GM12878 (cell line): Measurements from ENCODE around the gene CIRBP. TPM values are rescaled to one million over a fixed set of nuclear protein-coding genes. Genes with fewer than 3 reads are reported as not detected.

Experiments
- ATAC-seq: fragments of 200-7000 bp; cut with Tn5 transposase; 3 replicates; pipeline ENCODE4 v1.9.1; 2020; ENCODE audit warnings: mild to moderate bottlenecking, moderate library complexity
- BruUV-seq: library from RNA; stranded (reverse); fragments of 400-500 nt; replicated peaks from 2 replicates; lab custom pipeline; 2021; lab: Mats Ljungman, UMichigan
- CTCF ChIA-PET: fragments of 300-600 bp; sonication (Branson Sonifier 250); formaldehyde crosslinking; extraction: SDS; loops from one replicate; lab custom pipeline; 2021; ENCODE audit warnings: inconsistent platforms; lab: Yijun Ruan, JAX
- POLR2A ChIA-PET: fragments of 350-600 bp; formaldehyde crosslinking; extraction: SDS; loops from one replicate; lab custom pipeline; 2021; ENCODE audit warnings: inconsistent platforms; lab: Charles Lee
- RAD21 ChIA-PET: fragments of 300-600 bp; sonication (Branson Sonifier 250); formaldehyde crosslinking; loops from one replicate; lab custom pipeline; 2023; ENCODE audit warnings: antibody characterized with exemption; ENCODE audit not compliant: unreplicated experiment; lab: Charles Lee
- SMC1A ChIA-PET: fragments of 300-600 bp; sonication (Branson Sonifier 250); formaldehyde crosslinking; loops from one replicate; lab custom pipeline; 2023; ENCODE audit not compliant: unreplicated experiment, uncharacterized antibody; lab: Charles Lee
- DNase-seq: peaks from one replicate; pipeline ENCODE4 v3.0.0-alpha.2; 2011; ENCODE audit warnings: low read depth, low spot score
- FAIRE-seq: peaks from 3 replicates; lab custom pipeline; 2011; peaks lifted over from hg19 to GRCh38; lab: Jason Lieb, UNC
- H2AFZ ChIP-seq: 2 replicates; pipeline ENCODE4 v1.6.0; 2011; ENCODE audit warnings: low read depth, low read length, control low read depth; ENCODE audit not compliant: control insufficient read depth
- H3K27ac ChIP-seq: 2 replicates; pipeline ENCODE4 v1.5.1; 2011; ENCODE audit warnings: control low read depth; ENCODE audit not compliant: control insufficient read depth, insufficient read depth
- H3K27me3 ChIP-seq, 2 experiments: replicated peaks in 1 of 2; 2 replicates each; pipeline versions ENCODE4 v1.6.0 to v1.6.1; 2011; ENCODE audit warnings: low read length in 1 of 2; ENCODE audit not compliant: control insufficient read depth in 2 of 2, insufficient read depth in 2 of 2
- H3K36me3 ChIP-seq, 2 experiments: 2 replicates each; pipeline ENCODE4 v1.5.1; 2011; ENCODE audit warnings: low read length in 1 of 2; ENCODE audit not compliant: control insufficient read depth in 2 of 2, insufficient read depth in 2 of 2
- H3K4me1 ChIP-seq: 2 replicates; pipeline ENCODE4 v1.6.1; 2011; ENCODE audit warnings: mild to moderate bottlenecking, low read length, moderate library complexity, mixed read lengths; ENCODE audit not compliant: control insufficient read depth, insufficient read depth
- H3K4me2 ChIP-seq: 2 replicates; pipeline ENCODE4 v1.6.0; 2011; ENCODE audit warnings: control low read depth; ENCODE audit not compliant: control insufficient read depth, insufficient read depth
- H3K4me3 ChIP-seq: fragments of 200-600 bp; sonication (generic); 2 replicates; pipeline ENCODE4 v1.5.1; 2016
- H3K79me2 ChIP-seq: 2 replicates; pipeline ENCODE4 v1.6.0; 2011; ENCODE audit warnings: low read length; ENCODE audit not compliant: control insufficient read depth, insufficient read depth
- H3K9ac ChIP-seq: 2 replicates; pipeline ENCODE4 v1.8.0; 2011; ENCODE audit warnings: low read length, control low read depth, mixed read lengths; ENCODE audit not compliant: control insufficient read depth, insufficient read depth
- H3K9me3 ChIP-seq: replicated peaks from 3 replicates; pipeline ENCODE4 v1.5.1; 2011; ENCODE audit warnings: mild to moderate bottlenecking, low read length; ENCODE audit not compliant: control insufficient read depth, insufficient read depth
- H4K20me1 ChIP-seq: 2 replicates; pipeline ENCODE4 v1.6.0; 2011; ENCODE audit not compliant: control insufficient read depth, insufficient read depth
- CEBPZ ChIP-seq: fragments of 150-350 bp; IDR thresholded peaks from 2 replicates; pipeline ENCODE4 v1.6.1; 2016; ENCODE audit warnings: low read depth, low read length
- DPF2 ChIP-seq: fragments of 450-650 bp; IDR thresholded peaks from 2 replicates; pipeline ENCODE4 v1.6.1; 2017; ENCODE audit warnings: mild to moderate bottlenecking
- HDGF ChIP-seq: fragments of 450-650 bp; IDR thresholded peaks from 2 replicates; pipeline ENCODE4 v1.6.1; 2016; ENCODE audit warnings: antibody characterized with exemption
- HSF1 ChIP-seq: fragments of 150-350 bp; IDR thresholded peaks from 2 replicates; pipeline ENCODE4 v1.6.1; 2014; ENCODE audit warnings: mild to moderate bottlenecking, low read depth, low read length
- IKZF1 ChIP-seq: fragments of 450-650 bp; conservative IDR thresholded peaks from 2 replicates; pipeline ENCODE4 v1.6.1; 2017; ENCODE audit warnings: antibody characterized with exemption, mild to moderate bottlenecking
- MYC ChIP-seq: IDR thresholded peaks from 2 replicates; pipeline ENCODE4 v1.6.1; 2011; ENCODE audit warnings: mild to moderate bottlenecking, low read length, moderate library complexity, inconsistent platforms; ENCODE audit not compliant: insufficient read depth, insufficient replicate concordance, insufficient read length, severe bottlenecking
- NBN ChIP-seq: fragments of 450-650 bp; IDR thresholded peaks from 2 replicates; pipeline ENCODE4 v1.6.1; 2016
- NR2C2 ChIP-seq: IDR thresholded peaks from 2 replicates; pipeline ENCODE4 v1.6.1; 2011; ENCODE audit warnings: borderline replicate concordance, low read depth; ENCODE audit not compliant: control insufficient read depth, insufficient read length
- SREBF2 ChIP-seq: IDR thresholded peaks from 2 replicates; pipeline ENCODE4 v1.6.1; 2012; ENCODE audit warnings: mild to moderate bottlenecking, low read length
- SRF ChIP-seq, 2 experiments: IDR thresholded peaks; 2 replicates each; pipeline ENCODE4 v1.6.1; 2011; ENCODE audit warnings: low read depth in 2 of 2, low read length in 2 of 2, mild to moderate bottlenecking in 1 of 2, moderate library complexity in 1 of 2
- USF2 ChIP-seq: IDR thresholded peaks from 2 replicates; pipeline ENCODE4 v1.6.1; 2011; ENCODE audit warnings: low read depth, low read length, improper control_type of control experiment, borderline replicate concordance
- WGBS: methylation state at CpG from one replicate; pipeline ENCODE4 v1.1.6; 2016; ENCODE audit warnings: low lambda C conversion rate; ENCODE audit not compliant: insufficient replicate concordance, insufficient coverage; ENCODE audit errors: missing lambda C conversion rate; 5-methylcytosine and 5-hydroxymethylcytosine counted together
- in situ Hi-C: fragments of 300-500 bp; cut with MboI; formaldehyde crosslinking; loops from 9 replicates; pipeline ENCODE4 v1.14.3; 2018; ENCODE audit warnings: mixed read lengths
- intact Hi-C: fragments of 100-400 bp; cut with micrococcal nuclease; formaldehyde crosslinking; loops from one replicate; pipeline ENCODE4 v1.14.2; 2022; ENCODE audit not compliant: unreplicated experiment
- polyA plus RNA-seq, 11 experiments: library from polyadenylated mRNA; depleted of rRNA in 4 of 11; unstranded in 6 of 11; stranded (reverse) in 5 of 11; fragments of >200 nt; fragmentation: Nextera tagmentation in 4 of 11; fragmentation: Illumina TruSeq in 1 of 11; extraction: Ambion mirVana in 4 of 11; extraction: Trizol in 1 of 11; gene quantifications; 1 replicate in 1 of 11; 2 replicates in 10 of 11; pipeline versions ENCODE4 v1.2.1 to v1.2.3, GENCODE V29; 2011 to 2016; ENCODE audit warnings: inconsistent platforms in 2 of 11, missing spikeins in 2 of 11, low read depth in 1 of 11
- total RNA-seq, 4 experiments: library from RNA; depleted of rRNA in 3 of 4; stranded (reverse); fragments of >200 nt in 3 of 4; fragmentation: Illumina TruSeq in 1 of 4; extraction: Trizol in 1 of 4; gene quantifications; 2 replicates each; pipeline versions ENCODE4 v1.2.1 to v1.2.3, GENCODE V29; 2013 to 2021

CIRBP gene
- total and polyA plus RNA-seq, 10 of the 15 experiments (the other 5 are each of a cell fraction or from before 2014, with no cell fraction given) = 27.6 to 335 (median 229) TPM

GRCh38 chr19:1228161-1228957 lies 40.8 kb upstream of the CIRBP start:
- in situ Hi-C loops = no loop called here
- Histone ChIP-seq H3K9ac (no peak overlapping the region), H4K20me1 (no peaks in the 10 kb centered on the region), H3K9me3 (no peaks in the 10 kb centered on the region), H2AFZ (no peak overlapping the region), H3K4me2 (no peak overlapping the region), H3K36me3 (peaks cover 0 to 3% of the 10 kb centered on the region in 2 experiments; a peak in 2 of 4 replicates), H3K4me3 (no peak overlapping the region), H3K27ac (no peak overlapping the region), H3K4me1 (no peaks in the 10 kb centered on the region)
- FAIRE-seq (no peak), DNase-seq (no peak), ATAC-seq (no peak)
- no TSS peak for BruUV-seq
- ChIA-PET RAD21 (no interaction called here), POLR2A (no interaction called here)
- WGBS = 97% methylated on average over 74 of the region's 100 CpGs
- intact Hi-C loops = no loop called here
- TF ChIP-seq IKZF1 (no peak), SREBF2 (no peak), CEBPZ (no peak), SRF (IDR thresholded peaks at IDR 0.05; ENCODE audit: low read depth in 2 of 2, low read length in 2 of 2) (no peak), USF2 (no peak), HSF1 (no peak), DPF2 (no peak), NBN (no peak), HDGF (no peak), NR2C2 (no peak), MYC (no peak)
- TF ChIP-seq, all 136 proteins: peak for 0
- ChIA-PET CTCF (no interaction called here), SMC1A (no interaction called here)
- no peaks in the 10 kb centered on the region for H3K27me3 ChIP-seq
- H3K79me2 ChIP-seq = no peaks in the 10 kb centered on the region
